Liver (tissue), 3 donors: ENCODE results near the gene KIAA0825.

ENCODE experiments used
- EGR1 ChIP-seq, 2 donors: IDR thresholded peaks; 2 replicates each; pipeline ENCODE4 v1.6.1; 2016 to 2018; ENCODE audit warnings: antibody characterized with exemption in 2 of 2, low read depth in 2 of 2
- FOXA1 ChIP-seq: IDR thresholded peaks from 2 replicates; pipeline ENCODE4 v1.6.1; 2016; ENCODE audit warnings: antibody characterized with exemption
- HNF4A ChIP-seq, 2 donors: conservative IDR thresholded peaks; 2 replicates each; pipeline ENCODE4 v1.6.1; 2016; ENCODE audit warnings: antibody characterized with exemption in 2 of 2, mild to moderate bottlenecking in 2 of 2
- RAD21 ChIP-seq, 2 donors: IDR thresholded peaks; 2 replicates each; pipeline ENCODE4 v1.6.1; 2016; ENCODE audit warnings: antibody characterized with exemption in 2 of 2, mild to moderate bottlenecking in 2 of 2
- RXRA ChIP-seq, 2 donors: IDR thresholded peaks; 2 replicates each; pipeline ENCODE4 v1.6.1; 2017 to 2018; ENCODE audit warnings: antibody characterized with exemption in 2 of 2, mild to moderate bottlenecking in 1 of 2
- SP1 ChIP-seq: IDR thresholded peaks from 2 replicates; pipeline ENCODE4 v1.6.1; 2018; ENCODE audit warnings: antibody characterized with exemption, mild to moderate bottlenecking
- YY1 ChIP-seq: IDR thresholded peaks from 2 replicates; pipeline ENCODE4 v1.6.1; 2016; ENCODE audit warnings: antibody characterized with exemption, mild to moderate bottlenecking
- TF ChIP-seq, protein P1 (sequence below): fragments of 150-350 bp; IDR thresholded peaks from 2 replicates; pipeline ENCODE4 v1.5.1; 2017; ENCODE audit warnings: improper control_type of control experiment, low read depth, low read length; ENCODE audit not compliant: missing input control
- TF ChIP-seq, protein P2 (sequence below): IDR thresholded peaks from 2 replicates; pipeline ENCODE4 v1.6.1; 2016; ENCODE audit warnings: antibody characterized with exemption
- donor health status: healthy.
- donor health status: healthy.

DNA sequence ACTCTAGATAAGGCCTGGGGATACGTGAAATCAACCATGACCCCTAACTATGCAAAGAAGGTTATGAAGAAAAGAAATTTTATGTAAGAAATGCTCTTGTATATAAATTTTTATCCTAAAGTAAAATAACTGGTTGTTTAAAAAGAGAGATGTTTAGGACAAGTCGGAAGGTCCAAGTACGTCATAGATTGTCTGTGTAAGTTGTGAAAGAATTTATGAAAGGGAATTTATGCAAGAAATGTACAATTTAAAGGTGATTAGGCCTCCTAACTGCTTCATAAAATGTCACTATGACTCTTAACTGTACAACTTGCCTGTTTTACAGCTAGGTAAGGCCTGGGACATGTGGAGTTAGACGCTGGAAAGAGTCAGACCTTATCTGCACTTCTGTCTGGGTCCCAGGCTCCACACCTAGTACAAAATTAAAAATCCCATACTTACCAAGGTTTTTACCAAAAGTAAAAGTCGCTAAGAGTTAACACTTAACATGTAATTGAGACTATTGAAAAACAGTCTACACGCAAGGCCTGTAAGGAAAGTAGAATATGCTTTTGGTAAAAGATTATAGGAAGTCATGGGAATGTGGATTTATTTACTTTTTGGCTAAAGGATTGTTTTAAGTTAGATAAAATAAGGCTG is 77.4 kb downstream of the KIAA0825 start:
- TF ChIP-seq, protein P1, sequence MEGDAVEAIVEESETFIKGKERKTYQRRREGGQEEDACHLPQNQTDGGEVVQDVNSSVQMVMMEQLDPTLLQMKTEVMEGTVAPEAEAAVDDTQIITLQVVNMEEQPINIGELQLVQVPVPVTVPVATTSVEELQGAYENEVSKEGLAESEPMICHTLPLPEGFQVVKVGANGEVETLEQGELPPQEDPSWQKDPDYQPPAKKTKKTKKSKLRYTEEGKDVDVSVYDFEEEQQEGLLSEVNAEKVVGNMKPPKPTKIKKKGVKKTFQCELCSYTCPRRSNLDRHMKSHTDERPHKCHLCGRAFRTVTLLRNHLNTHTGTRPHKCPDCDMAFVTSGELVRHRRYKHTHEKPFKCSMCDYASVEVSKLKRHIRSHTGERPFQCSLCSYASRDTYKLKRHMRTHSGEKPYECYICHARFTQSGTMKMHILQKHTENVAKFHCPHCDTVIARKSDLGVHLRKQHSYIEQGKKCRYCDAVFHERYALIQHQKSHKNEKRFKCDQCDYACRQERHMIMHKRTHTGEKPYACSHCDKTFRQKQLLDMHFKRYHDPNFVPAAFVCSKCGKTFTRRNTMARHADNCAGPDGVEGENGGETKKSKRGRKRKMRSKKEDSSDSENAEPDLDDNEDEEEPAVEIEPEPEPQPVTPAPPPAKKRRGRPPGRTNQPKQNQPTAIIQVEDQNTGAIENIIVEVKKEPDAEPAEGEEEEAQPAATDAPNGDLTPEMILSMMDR, result no peak
- TF ChIP-seq RXRA (IDR thresholded peaks at IDR 0.05) (no peak), HNF4A (conservative IDR thresholded peaks at IDR 0.05) (no peak), FOXA1 (no peak), SP1 (no peak), RAD21 (IDR thresholded peaks at IDR 0.05) (no peak), EGR1 (IDR thresholded peaks at IDR 0.05; ENCODE audit: low read depth in 2 of 2) (no peak), YY1 (no peak)
- TF ChIP-seq, protein P2, sequence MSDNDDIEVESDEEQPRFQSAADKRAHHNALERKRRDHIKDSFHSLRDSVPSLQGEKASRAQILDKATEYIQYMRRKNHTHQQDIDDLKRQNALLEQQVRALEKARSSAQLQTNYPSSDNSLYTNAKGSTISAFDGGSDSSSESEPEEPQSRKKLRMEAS, result no peak
